Inflammatory macrophage treated with lipopolysaccharide for 1 hour (primary cell): ENCODE measurements around the gene DLST.

Experiments
- DNase-seq, 2 donors: peaks; one replicate each; pipeline ENCODE4 v3.0.0-alpha.2; 2020 to 2022

DLST gene

GRCh38 chr14:74897642-74898041, 15.9 kb downstream of the DLST start:
- no peak for DNase-seq

GRCh38 chr14:74898083-74898482, 16.4 kb downstream of the DLST start:
- no peak for DNase-seq

GRCh38 chr14:74898694-74899093, 17.0 kb downstream of the DLST start:
- no peak for DNase-seq

GRCh38 chr14:74902941-74903705, 21.4 kb downstream of the DLST start:
- DNase-seq = no peak

- DNase-seq = no peak
Observed at GRCh38 chr14:74904635-74905503, 23.2 kb downstream of the DLST start.

- peak; percentile 37 to 88 for DNase-seq
Observed at GRCh38 chr14:74905595-74906142, 24.0 kb downstream of the DLST start.

GRCh38 chr14:74906925-74907521, 25.3 kb downstream of the DLST start:
- DNase-seq = no peak

- no peak for DNase-seq
Observed at GRCh38 chr14:74907744-74908143, 26.0 kb downstream of the DLST start.

GRCh38 chr14:74908861-74909341, 27.2 kb downstream of the DLST start:
- no peak for DNase-seq

GRCh38 chr14:74909501-74909900, 27.8 kb downstream of the DLST start:
- DNase-seq = no peak

GRCh38 chr14:74909911-74910310, 28.2 kb downstream of the DLST start:
- no peak for DNase-seq

GRCh38 chr14:74910556-74910955, 28.8 kb downstream of the DLST start:
- DNase-seq = no peak

GRCh38 chr14:74911221-74911620, 29.5 kb downstream of the DLST start:
- no peak for DNase-seq

GRCh38 chr14:74911704-74912103, 30.0 kb downstream of the DLST start:
- DNase-seq = no peak

- no peak for DNase-seq
Observed at GRCh38 chr14:74912111-74912510, 30.4 kb downstream of the DLST start.

- no peak for DNase-seq
Observed at GRCh38 chr14:74912801-74913200, 31.1 kb downstream of the DLST start.

- no peak for DNase-seq
Observed at GRCh38 chr14:74913393-74913910, 31.7 kb downstream of the DLST start.

GRCh38 chr14:74913986-74914573, 32.4 kb downstream of the DLST start:
- DNase-seq = peak; percentile 33 to 61

GRCh38 chr14:74915426-74915825, 33.7 kb downstream of the DLST start:
- no peak for DNase-seq

- DNase-seq = no peak
Observed at GRCh38 chr14:74915826-74916225, 34.1 kb downstream of the DLST start.

GRCh38 chr14:74917178-74917543, 35.4 kb downstream of the DLST start:
- DNase-seq = no peak

GRCh38 chr14:74917646-74918081, 35.9 kb downstream of the DLST start:
- DNase-seq = no peak

GRCh38 chr14:74918380-74918779, 36.7 kb downstream of the DLST start:
- DNase-seq = no peak
